ENCODE measurements around the gene ZNF346.

DNA sequence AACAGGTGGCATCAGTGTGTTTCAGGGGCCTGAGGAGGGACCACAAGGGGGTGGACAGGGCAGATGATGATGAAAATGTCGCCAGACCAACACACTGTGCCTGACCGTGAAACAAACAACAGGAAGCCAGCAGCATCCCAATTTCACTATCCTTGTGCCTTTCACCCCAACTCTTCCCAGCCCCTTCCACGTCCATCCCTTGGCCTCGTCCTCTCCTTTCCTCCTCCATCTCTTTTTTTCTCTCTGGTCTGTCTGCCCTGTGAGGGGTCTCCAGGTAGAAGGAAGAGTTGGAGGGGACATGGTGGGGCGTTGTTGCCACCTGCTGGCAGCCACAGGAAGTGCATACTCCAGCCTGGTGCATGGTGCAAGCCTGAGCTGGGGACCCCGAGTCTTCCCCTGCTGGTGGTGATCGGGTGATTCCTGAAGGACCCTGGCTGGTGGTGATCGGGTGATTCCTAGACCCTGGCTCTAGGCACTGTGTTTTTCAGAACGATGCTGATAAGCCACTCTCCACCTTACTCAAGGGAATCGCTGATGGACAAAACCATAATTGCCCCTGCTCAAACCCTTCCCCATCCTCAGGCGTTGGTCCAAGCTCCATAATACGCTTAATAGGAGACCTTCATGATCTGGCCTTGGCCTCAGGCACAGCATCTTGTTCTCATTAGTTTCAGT lies 89.4 kb downstream of the ZNF346 start:
- TF ChIP-seq, protein P1, sequence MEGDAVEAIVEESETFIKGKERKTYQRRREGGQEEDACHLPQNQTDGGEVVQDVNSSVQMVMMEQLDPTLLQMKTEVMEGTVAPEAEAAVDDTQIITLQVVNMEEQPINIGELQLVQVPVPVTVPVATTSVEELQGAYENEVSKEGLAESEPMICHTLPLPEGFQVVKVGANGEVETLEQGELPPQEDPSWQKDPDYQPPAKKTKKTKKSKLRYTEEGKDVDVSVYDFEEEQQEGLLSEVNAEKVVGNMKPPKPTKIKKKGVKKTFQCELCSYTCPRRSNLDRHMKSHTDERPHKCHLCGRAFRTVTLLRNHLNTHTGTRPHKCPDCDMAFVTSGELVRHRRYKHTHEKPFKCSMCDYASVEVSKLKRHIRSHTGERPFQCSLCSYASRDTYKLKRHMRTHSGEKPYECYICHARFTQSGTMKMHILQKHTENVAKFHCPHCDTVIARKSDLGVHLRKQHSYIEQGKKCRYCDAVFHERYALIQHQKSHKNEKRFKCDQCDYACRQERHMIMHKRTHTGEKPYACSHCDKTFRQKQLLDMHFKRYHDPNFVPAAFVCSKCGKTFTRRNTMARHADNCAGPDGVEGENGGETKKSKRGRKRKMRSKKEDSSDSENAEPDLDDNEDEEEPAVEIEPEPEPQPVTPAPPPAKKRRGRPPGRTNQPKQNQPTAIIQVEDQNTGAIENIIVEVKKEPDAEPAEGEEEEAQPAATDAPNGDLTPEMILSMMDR (IDR thresholded peaks at IDR 0.05; ENCODE audit: poor library complexity): peak; percentile 96
- TF ChIP-seq EZH2phosphoT487 (IDR thresholded peaks at IDR 0.05; ENCODE audit: low read depth, severe bottlenecking, unreplicated experiment) (no peak), EZH2 (IDR thresholded peaks at IDR 0.05; ENCODE audit: borderline replicate concordance) (no peak)
